Smooth muscle cell (in vitro differentiated cells): ENCODE results near the gene MMS19. TPM values are rescaled to one million over a fixed set of nuclear protein-coding genes. Genes with fewer than 3 reads are reported as not detected.
"Not testable (repeated sequence)": the region's sequence is repeated elsewhere in the genome, so short reads cannot be mapped to it uniquely, and the experiment has no call there.

Source experiments
- DNase-seq: peaks from one replicate; lab custom pipeline; 2025; ENCODE audit not compliant: unreplicated experiment; lab: John Stamatoyannopoulos, UW
- H2AFZ ChIP-seq: fragments of 200-600 bp; sonication (generic); 2 replicates; pipeline ENCODE4 v1.6.0; 2016; ENCODE audit warnings: antibody characterized with exemption, low read depth, mild to moderate bottlenecking
- H3F3A ChIP-seq: fragments of 200-600 bp; sonication (generic); 2 replicates; pipeline ENCODE4 v1.6.0; 2017; ENCODE audit warnings: antibody characterized with exemption, low read depth
- H3K27ac ChIP-seq: fragments of 200-600 bp; sonication (generic); 2 replicates; pipeline ENCODE4 v1.5.1; 2016; ENCODE audit warnings: low read depth, mild to moderate bottlenecking
- H3K27me3 ChIP-seq: fragments of 200-600 bp; sonication (generic); 2 replicates; pipeline ENCODE4 v1.6.1; 2016; ENCODE audit warnings: low read depth, mild to moderate bottlenecking
- H3K36me3 ChIP-seq: fragments of 200-600 bp; sonication (generic); 2 replicates; pipeline ENCODE4 v1.5.1; 2016; ENCODE audit warnings: low read depth
- H3K4me1 ChIP-seq: fragments of 200-600 bp; sonication (generic); 2 replicates; pipeline ENCODE4 v1.5.1; 2016; ENCODE audit warnings: low read depth
- H3K4me2 ChIP-seq: fragments of 200-600 bp; sonication (generic); 2 replicates; pipeline ENCODE4 v1.6.0; 2016; ENCODE audit warnings: mild to moderate bottlenecking
- H3K4me3 ChIP-seq: fragments of 200-600 bp; sonication (generic); 2 replicates; pipeline ENCODE4 v1.5.1; 2016; ENCODE audit warnings: mild to moderate bottlenecking
- H3K79me2 ChIP-seq: fragments of 200-600 bp; sonication (generic); 2 replicates; pipeline ENCODE4 v1.6.0; 2016; ENCODE audit warnings: low read depth, mild to moderate bottlenecking
- H3K9ac ChIP-seq: fragments of 200-600 bp; sonication (generic); 2 replicates; pipeline ENCODE4 v1.6.0; 2016; ENCODE audit warnings: low read depth
- H3K9me3 ChIP-seq: fragments of 200-600 bp; sonication (generic); replicated peaks from 2 replicates; pipeline ENCODE4 v1.5.1; 2016; ENCODE audit warnings: low read depth
- H4K20me1 ChIP-seq: fragments of 200-600 bp; sonication (generic); 2 replicates; pipeline ENCODE4 v1.6.0; 2016; ENCODE audit warnings: low read depth
- CTCF ChIP-seq: fragments of 200-600 bp; sonication (generic); IDR thresholded peaks from 2 replicates; pipeline ENCODE4 v1.5.1; 2017; ENCODE audit warnings: borderline replicate concordance, mild to moderate bottlenecking, antibody characterized with exemption; ENCODE audit not compliant: insufficient read depth, poor library complexity, severe bottlenecking
- WGBS: methylation state at CpG from one replicate; pipeline ENCODE4 v1.1.7; 2016; ENCODE audit warnings: low lambda C conversion rate; 5-methylcytosine and 5-hydroxymethylcytosine counted together
- polyA plus RNA-seq: library from polyadenylated mRNA; unstranded; fragments of >200 nt; fragmentation: Nextera tagmentation; extraction: Ambion mirVana; gene quantifications from 2 replicates; pipeline ENCODE4 v1.2.1, GENCODE V29; 2016
- total RNA-seq: library from RNA; depleted of rRNA; stranded (reverse); fragments of >200 nt; gene quantifications from 2 replicates; pipeline ENCODE4 v1.2.3, GENCODE V29; 2014

MMS19 gene
- total and polyA plus RNA-seq, 2 experiments from 2014 or later, result 76.8 to 97.9 TPM

- peaks cover 30% of the 10 kb centered on the region for H3F3A ChIP-seq
These were observed 72.1 kb downstream of the MMS19 start, which contains the start of gene PGAM1 for GRCh38 chr10:97425964-97426775. Gene PGAM1 (plus strand): TSS chr10:97426191. CDS start chr10:97426308, 117 bp downstream.

GRCh38 chr10:97423757-97424098, 74.5 kb downstream of the MMS19 start:
- peaks cover 36% of the 10 kb centered on the region for H3F3A ChIP-seq
- peak overlapping the region; percentile 79 for H3K27ac ChIP-seq
- H3K4me2 ChIP-seq, DNase-seq, H3K9ac ChIP-seq, H2AFZ ChIP-seq, H3K4me3 ChIP-seq, H3K36me3 ChIP-seq, H3K27me3 ChIP-seq, H3K9me3 ChIP-seq: not testable (repeated sequence)
- H3K4me1 ChIP-seq, result peaks cover 14% of the 10 kb centered on the region
- peaks cover 26% of the 10 kb centered on the region for H3K79me2 ChIP-seq
- WGBS, result 85% methylated on average over 8 of the region's 8 CpGs
- H4K20me1 ChIP-seq, result peaks cover 19% of the 10 kb centered on the region

More at GRCh38 chr10:97425964-97426775, 72.1 kb downstream of the MMS19 start, which contains the start of gene PGAM1:
- peak; percentile 85 for DNase-seq
- H3K27ac ChIP-seq, result peak within 1 kb of the TSS; percentile 90
- H2AFZ ChIP-seq, result peak within 1 kb of the TSS; percentile 80
- H3K9ac ChIP-seq, result peak within 1 kb of the TSS; percentile 78
- H3K27me3 ChIP-seq, result no peaks in the 10 kb centered on the region
- no peaks in the 10 kb centered on the region for H3K9me3 ChIP-seq
- H3K36me3 ChIP-seq, result peaks cover under 1% of the 10 kb centered on the region
- H3K4me2 ChIP-seq, result peak within 1 kb of the TSS; percentile 94
- peak; percentile 59 for TF ChIP-seq CTCF
- H3K79me2 ChIP-seq, result peaks cover 48% of the 10 kb centered on the region
- peaks cover 10% of the 10 kb centered on the region for H3K4me1 ChIP-seq
- peaks cover 42% of the 10 kb centered on the region for H4K20me1 ChIP-seq
- H3K4me3 ChIP-seq, result peak within 1 kb of the TSS; percentile 81
- 3% methylated on average over 87 of the region's 90 CpGs for WGBS

GRCh38 chr10:97416565-97416964, 81.7 kb downstream of the MMS19 start:
- H3F3A ChIP-seq, result peaks cover 16% of the 10 kb centered on the region
- no peaks in the 10 kb centered on the region for H3K36me3 ChIP-seq
- no peaks in the 10 kb centered on the region for H3K79me2 ChIP-seq
- no peak for TF ChIP-seq CTCF
- H3K27ac ChIP-seq, result no peak overlapping the region
- no peaks in the 10 kb centered on the region for H3K27me3 ChIP-seq
- 94% methylated on average over 6 of the region's 6 CpGs for WGBS
- H3K4me3 ChIP-seq, result no peak overlapping the region
- no peak overlapping the region for H2AFZ ChIP-seq
- H3K9ac ChIP-seq, result no peak overlapping the region
- no peak for DNase-seq
- H3K9me3 ChIP-seq, result no peaks in the 10 kb centered on the region
- H3K4me1 ChIP-seq, result peaks cover 16% of the 10 kb centered on the region
- H3K4me2 ChIP-seq, result no peak overlapping the region
- no peaks in the 10 kb centered on the region for H4K20me1 ChIP-seq

- Histone ChIP-seq H3K9me3 (no peaks in the 10 kb centered on the region), H3K9ac (no peak overlapping the region), H4K20me1 (no peaks in the 10 kb centered on the region), H3K79me2 (no peaks in the 10 kb centered on the region), H3K36me3 (no peaks in the 10 kb centered on the region), H3K4me1 (peaks cover 10% of the 10 kb centered on the region), H3K27ac (peak overlapping the region; percentile 70), H2AFZ (no peak overlapping the region), H3K4me3 (no peak overlapping the region), H3F3A (peaks cover 5% of the 10 kb centered on the region), H3K27me3 (no peaks in the 10 kb centered on the region), H3K4me2 (no peak overlapping the region)
- TF ChIP-seq CTCF, result no peak
- DNase-seq, result no peak
- WGBS, result 80% methylated on average over 10 of the region's 10 CpGs
These were observed 85.3 kb downstream of the MMS19 start for GRCh38 chr10:97412891-97413304.
